ENCODE data around the gene FBXO39.

The FBXO39 gene

DNA sequence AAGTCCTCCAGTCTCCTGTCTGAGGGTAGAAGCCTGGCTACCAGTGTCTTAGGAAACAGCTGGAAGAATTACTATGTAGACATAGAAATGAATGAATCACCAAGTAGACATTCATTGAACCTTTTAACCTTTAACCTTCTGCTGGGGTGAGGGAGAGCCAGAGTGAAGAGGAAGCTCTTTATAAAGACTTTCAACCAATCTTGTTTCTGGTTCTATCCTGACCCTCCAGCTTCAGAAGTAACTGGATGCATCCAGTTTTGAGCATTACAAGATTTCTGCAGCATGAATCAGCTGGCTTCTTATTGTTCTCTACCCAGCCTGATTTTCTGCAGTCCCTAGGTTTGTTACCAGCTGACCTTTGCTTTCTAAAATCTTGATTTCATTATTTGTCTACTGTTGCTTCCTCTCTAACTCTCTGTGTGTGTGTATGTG, 47.0 kb downstream of the FBXO39 start:
- Histone ChIP-seq H3K36me3 (ENCODE audit: control insufficient read depth, insufficient read depth, low read length) (no peaks in the 10 kb centered on the region), H3K4me3 (replicated peaks; ENCODE audit: low read depth, low read length) (no peak overlapping the region), H3K27me3 (replicated peaks; ENCODE audit: control insufficient read depth, insufficient read depth, low read length) (no peaks in the 10 kb centered on the region)
- DNase-seq (ENCODE audit: extremely low read depth, insufficient read length) = no peak
- TF ChIP-seq, protein P1, sequence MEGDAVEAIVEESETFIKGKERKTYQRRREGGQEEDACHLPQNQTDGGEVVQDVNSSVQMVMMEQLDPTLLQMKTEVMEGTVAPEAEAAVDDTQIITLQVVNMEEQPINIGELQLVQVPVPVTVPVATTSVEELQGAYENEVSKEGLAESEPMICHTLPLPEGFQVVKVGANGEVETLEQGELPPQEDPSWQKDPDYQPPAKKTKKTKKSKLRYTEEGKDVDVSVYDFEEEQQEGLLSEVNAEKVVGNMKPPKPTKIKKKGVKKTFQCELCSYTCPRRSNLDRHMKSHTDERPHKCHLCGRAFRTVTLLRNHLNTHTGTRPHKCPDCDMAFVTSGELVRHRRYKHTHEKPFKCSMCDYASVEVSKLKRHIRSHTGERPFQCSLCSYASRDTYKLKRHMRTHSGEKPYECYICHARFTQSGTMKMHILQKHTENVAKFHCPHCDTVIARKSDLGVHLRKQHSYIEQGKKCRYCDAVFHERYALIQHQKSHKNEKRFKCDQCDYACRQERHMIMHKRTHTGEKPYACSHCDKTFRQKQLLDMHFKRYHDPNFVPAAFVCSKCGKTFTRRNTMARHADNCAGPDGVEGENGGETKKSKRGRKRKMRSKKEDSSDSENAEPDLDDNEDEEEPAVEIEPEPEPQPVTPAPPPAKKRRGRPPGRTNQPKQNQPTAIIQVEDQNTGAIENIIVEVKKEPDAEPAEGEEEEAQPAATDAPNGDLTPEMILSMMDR (IDR thresholded peaks at IDR 0.05; ENCODE audit: insufficient read depth, low read length, poor library complexity, severe bottlenecking) = no peak

GRCh38 chr17:6830383-6830986, 54.5 kb downstream of the FBXO39 start:
- Histone ChIP-seq H3K36me3 (ENCODE audit: control insufficient read depth, insufficient read depth, low read length) (no peaks in the 10 kb centered on the region), H3K4me3 (replicated peaks; ENCODE audit: low read depth, low read length) (no peak overlapping the region), H3K27me3 (replicated peaks; ENCODE audit: control insufficient read depth, insufficient read depth, low read length) (peaks cover 6% of the 10 kb centered on the region)
- TF ChIP-seq, protein P1 (IDR thresholded peaks at IDR 0.05; ENCODE audit: insufficient read depth, low read length, poor library complexity, severe bottlenecking) = no peak
- no peak for DNase-seq (ENCODE audit: extremely low read depth, insufficient read length)

GRCh38 chr17:6831661-6832263, 55.7 kb downstream of the FBXO39 start, which contains the start of gene TEKT1:
Gene TEKT1, minus strand, starts transcription at chr17:6831729. Its CDS starts 1,353 bp downstream, at chr17:6830376.
- peak; percentile 15 for DNase-seq (ENCODE audit: extremely low read depth, insufficient read length)
- no peaks in the 10 kb centered on the region for H3K36me3 ChIP-seq (ENCODE audit: control insufficient read depth, insufficient read depth, low read length)
- peaks cover 6% of the 10 kb centered on the region for H3K27me3 ChIP-seq (replicated peaks; ENCODE audit: control insufficient read depth, insufficient read depth, low read length)
- peak within 1 kb of the TSS; percentile 53 for H3K4me3 ChIP-seq (replicated peaks; ENCODE audit: low read depth, low read length)
- TF ChIP-seq, protein P1 (IDR thresholded peaks at IDR 0.05; ENCODE audit: insufficient read depth, low read length, poor library complexity, severe bottlenecking) = no peak

All from GM06990 (cell line).